ENCODE measurements around the gene LGI2. TPM values are rescaled to one million over a fixed set of nuclear protein-coding genes. Genes with fewer than 3 reads are reported as not detected.

The LGI2 gene
- total RNA-seq, 4 donors from 2014 or later = 0.04 to 0.52 (median 0.22) TPM

GRCh38 chr4:24967346-24967745 lies 63.4 kb downstream of the LGI2 start:
- H3K4me3 ChIP-seq (ENCODE audit: low read depth, poor library complexity, severe bottlenecking) = no peak overlapping the region
- intact Hi-C loops (cut with DNase I; ENCODE audit: low total_unique reads) = no loop called here
- WGBS, 2 donors = 85 to 86% methylated on average over 4 of the region's 4 CpGs
- no peak for TF ChIP-seq CTCF (IDR thresholded peaks at IDR 0.05)
- no peak for TF ChIP-seq POLR2A (IDR thresholded peaks at IDR 0.05)
- no peak for DNase-seq (ENCODE audit: low spot score in 2 of 2)

GRCh38 chr4:24966076-24966475 lies 64.7 kb downstream of the LGI2 start:
- no peak for DNase-seq (ENCODE audit: low spot score in 2 of 2)
- intact Hi-C loops (cut with DNase I; ENCODE audit: low total_unique reads) = no loop called here
- H3K4me3 ChIP-seq (ENCODE audit: low read depth, poor library complexity, severe bottlenecking) = no peak overlapping the region
- TF ChIP-seq CTCF (IDR thresholded peaks at IDR 0.05) (no peak), POLR2A (IDR thresholded peaks at IDR 0.05) (no peak)
- 63 to 73% methylated on average over 7 of the region's 7 CpGs for WGBS, 2 donors

GRCh38 chr4:24965627-24966026 lies 65.1 kb downstream of the LGI2 start:
- DNase-seq (ENCODE audit: low spot score in 2 of 2) = no peak
- WGBS, 2 donors = 70 to 74% methylated on average over 8 to 9 of the region's 9 CpGs
- intact Hi-C loops (cut with DNase I; ENCODE audit: low total_unique reads) = no loop called here
- no peak overlapping the region for H3K4me3 ChIP-seq (ENCODE audit: low read depth, poor library complexity, severe bottlenecking)
- TF ChIP-seq CTCF (IDR thresholded peaks at IDR 0.05) = no peak
- no peak for TF ChIP-seq POLR2A (IDR thresholded peaks at IDR 0.05)

GRCh38 chr4:24963277-24963676 lies 67.5 kb downstream of the LGI2 start:
- WGBS, 2 donors = 54 to 63% methylated on average over 2 of the region's 2 CpGs
- no peak overlapping the region for H3K4me3 ChIP-seq (ENCODE audit: low read depth, poor library complexity, severe bottlenecking)
- no peak for DNase-seq (ENCODE audit: low spot score in 2 of 2)
- TF ChIP-seq POLR2A (IDR thresholded peaks at IDR 0.05) (no peak), CTCF (IDR thresholded peaks at IDR 0.05) (no peak)
- intact Hi-C loops (cut with DNase I; ENCODE audit: low total_unique reads) = no loop called here

- 68 to 85% methylated on average over 2 of the region's 2 CpGs for WGBS, 2 donors
- TF ChIP-seq CTCF (IDR thresholded peaks at IDR 0.05) = no peak
- no peak for TF ChIP-seq POLR2A (IDR thresholded peaks at IDR 0.05)
- H3K4me3 ChIP-seq (ENCODE audit: low read depth, poor library complexity, severe bottlenecking) = no peak overlapping the region
- intact Hi-C loops (cut with DNase I; ENCODE audit: low total_unique reads) = no loop called here
- DNase-seq (ENCODE audit: low spot score in 2 of 2) = no peak
Measured at GRCh38 chr4:24957886-24958285, 72.9 kb downstream of the LGI2 start.

- WGBS, 2 donors = 88 to 92% methylated on average over 2 of the region's 2 CpGs
- TF ChIP-seq CTCF (IDR thresholded peaks at IDR 0.05) = no peak
- TF ChIP-seq POLR2A (IDR thresholded peaks at IDR 0.05) = no peak
- DNase-seq (ENCODE audit: low spot score in 2 of 2) = no peak
- intact Hi-C loops (cut with DNase I; ENCODE audit: low total_unique reads) = no loop called here
- no peak overlapping the region for H3K4me3 ChIP-seq (ENCODE audit: low read depth, poor library complexity, severe bottlenecking)
Measured at GRCh38 chr4:24956763-24957162, 74.0 kb downstream of the LGI2 start.
